LoVo (cell line): ENCODE measurements around the gene LRRC27.
"Not testable (repeated sequence)": the region's sequence is repeated elsewhere in the genome, so short reads cannot be mapped to it uniquely, and the experiment has no call there.

Experiments used
- DNase-seq: peaks from one replicate; pipeline ENCODE4 v3.0.0-alpha.2; 2016; ENCODE audit warnings: low spot score

Gene LRRC27

GRCh38 chr10:132374612-132375011, 42.6 kb downstream of the LRRC27 start:
- no peak for DNase-seq

GRCh38 chr10:132375116-132375794, 43.3 kb downstream of the LRRC27 start:
- no peak for DNase-seq

- DNase-seq = no peak
Measured at GRCh38 chr10:132375795-132376297, 43.9 kb downstream of the LRRC27 start.

DNA sequence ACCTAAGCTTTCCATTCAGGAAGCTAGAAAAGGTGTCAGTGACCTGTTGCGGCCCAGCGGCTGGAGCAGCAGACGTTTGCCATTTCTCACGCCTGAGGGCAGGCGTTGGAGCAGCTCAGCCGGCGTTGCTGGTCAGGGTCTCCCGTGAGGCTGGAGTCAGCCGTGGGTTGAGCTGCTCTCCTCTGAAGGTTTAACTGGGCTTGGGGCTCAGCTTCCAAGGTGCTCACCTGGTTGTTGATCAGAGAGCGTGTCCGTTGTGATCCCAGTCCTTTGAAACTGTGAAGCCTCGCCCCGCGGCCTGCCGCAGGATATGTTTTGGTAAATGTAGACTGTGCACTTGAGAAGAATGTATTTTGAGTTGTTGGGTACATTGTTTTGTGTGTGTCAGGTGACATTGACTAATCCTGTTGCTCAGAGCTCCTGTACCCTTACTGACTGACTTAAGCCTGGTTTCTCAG, 44.4 kb downstream of the LRRC27 start:
- DNase-seq = no peak

DNA sequence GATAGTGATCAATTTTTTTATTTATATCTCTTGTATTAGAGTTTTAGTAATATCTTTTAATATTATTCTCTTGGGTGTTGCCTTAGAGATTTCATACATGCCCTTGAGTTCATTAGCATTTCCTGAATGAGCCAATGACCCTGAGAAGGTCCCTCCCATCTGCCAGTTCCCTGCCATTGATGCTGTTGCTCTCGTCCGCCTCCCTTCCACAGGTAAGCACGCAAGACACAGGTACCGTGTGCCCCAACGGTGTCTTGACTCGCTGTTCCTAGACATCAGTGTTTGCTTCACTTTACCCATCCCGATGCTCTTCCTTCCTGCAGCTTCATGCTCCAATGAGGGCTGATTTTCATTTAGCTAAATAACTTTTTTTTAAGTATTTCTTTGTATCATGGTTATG, 45.3 kb downstream of the LRRC27 start:
- DNase-seq = no peak

DNA sequence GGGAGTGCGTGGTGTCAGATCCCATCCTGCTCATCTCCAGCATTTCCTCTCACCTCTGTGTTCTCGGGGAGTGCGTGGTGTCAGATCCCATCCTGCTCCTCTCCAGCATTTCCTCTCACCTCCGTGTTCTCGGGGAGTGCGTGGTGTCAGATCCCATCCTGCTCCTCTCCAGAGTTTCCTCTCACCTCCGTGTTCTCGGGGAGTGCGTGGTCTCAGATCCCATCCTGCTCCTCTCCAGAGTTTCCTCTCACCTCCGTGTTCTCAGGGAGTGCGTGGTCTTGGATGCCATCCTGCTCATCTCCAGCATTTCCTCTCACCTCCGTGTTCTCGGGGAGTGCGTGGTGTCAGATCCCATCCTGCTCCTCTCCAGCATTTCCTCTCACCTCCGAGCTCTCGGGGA, 47.0 kb downstream of the LRRC27 start:
- not testable (repeated sequence) for DNase-seq

- DNase-seq = not testable (repeated sequence)
Measured at GRCh38 chr10:132380986-132381385, 49.0 kb downstream of the LRRC27 start.

- no peak for DNase-seq
Measured at GRCh38 chr10:132381741-132382140, 49.7 kb downstream of the LRRC27 start.

DNA sequence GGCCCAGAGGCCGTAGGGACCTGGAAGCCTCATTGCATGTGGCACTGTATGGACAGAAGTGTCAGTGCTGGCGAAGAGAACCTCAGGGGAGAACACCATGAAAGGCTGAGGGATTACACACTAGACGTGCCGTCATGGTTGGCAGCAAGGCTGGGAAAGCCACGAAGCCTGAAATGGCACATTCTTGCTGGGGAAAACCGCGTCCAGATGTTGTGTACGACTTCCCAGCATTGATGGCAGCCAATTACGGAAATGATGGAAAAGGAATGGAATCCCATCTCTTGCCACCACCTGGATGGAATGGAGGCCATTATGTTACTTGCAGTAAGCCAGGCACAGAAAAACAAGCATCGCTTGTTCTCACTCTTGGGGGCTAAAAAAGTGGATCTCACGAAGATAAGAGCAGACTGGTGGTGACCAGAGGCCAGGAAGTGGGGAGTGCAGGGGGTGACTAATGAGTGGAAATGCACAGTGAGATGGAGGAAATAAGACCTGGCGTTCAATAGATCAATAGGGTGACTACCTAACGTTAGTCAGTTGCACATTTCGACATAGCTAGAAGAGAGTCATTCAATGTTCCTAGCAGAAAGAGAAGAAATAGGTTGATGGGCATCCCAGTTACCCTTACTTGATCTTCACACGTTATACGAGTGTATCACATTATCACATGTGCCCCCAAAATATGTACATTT, 50.4 kb downstream of the LRRC27 start:
- DNase-seq = no peak

- DNase-seq = no peak
Measured at GRCh38 chr10:132383101-132383500, 51.1 kb downstream of the LRRC27 start.

- DNase-seq = no peak
Measured at GRCh38 chr10:132383751-132384196, 51.8 kb downstream of the LRRC27 start.

DNA sequence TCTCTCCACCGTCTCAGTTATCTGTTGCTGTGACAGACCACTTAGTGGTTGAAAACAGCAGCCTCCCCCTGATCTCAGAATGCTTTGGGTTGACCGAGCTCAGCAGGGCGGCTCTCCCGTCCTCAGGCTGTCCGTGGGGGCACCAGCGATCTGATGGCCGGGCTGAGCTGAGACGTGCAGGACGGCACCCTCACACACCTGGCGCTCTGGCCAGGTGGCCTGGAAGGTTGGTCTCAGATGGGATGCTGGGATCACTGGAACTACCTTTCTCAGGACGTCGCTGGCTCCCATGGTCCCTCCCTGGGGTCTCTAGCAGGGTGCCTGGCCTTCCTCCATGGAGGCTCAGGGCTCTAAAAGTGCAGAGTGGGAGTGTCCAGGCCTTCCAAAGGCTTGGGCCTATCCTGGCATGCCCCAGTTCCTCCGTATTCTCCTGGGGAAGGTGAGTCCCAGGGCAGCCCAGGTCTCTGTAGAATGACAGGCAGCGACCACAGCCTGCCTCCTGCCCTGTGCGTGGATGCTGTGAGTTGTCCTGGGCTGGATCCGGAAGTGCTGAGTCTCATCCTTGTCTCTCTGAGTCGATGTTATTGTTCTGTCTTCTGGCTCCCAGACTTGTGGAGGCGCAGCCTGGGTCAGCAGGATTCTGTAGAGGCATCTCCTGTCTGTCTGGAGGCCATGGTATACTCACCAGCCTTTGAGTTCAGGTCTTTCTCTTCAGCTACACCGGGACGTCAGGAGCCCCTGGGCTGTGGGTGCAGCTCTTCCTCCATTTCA, 52.8 kb downstream of the LRRC27 start:
- no peak for DNase-seq

DNA sequence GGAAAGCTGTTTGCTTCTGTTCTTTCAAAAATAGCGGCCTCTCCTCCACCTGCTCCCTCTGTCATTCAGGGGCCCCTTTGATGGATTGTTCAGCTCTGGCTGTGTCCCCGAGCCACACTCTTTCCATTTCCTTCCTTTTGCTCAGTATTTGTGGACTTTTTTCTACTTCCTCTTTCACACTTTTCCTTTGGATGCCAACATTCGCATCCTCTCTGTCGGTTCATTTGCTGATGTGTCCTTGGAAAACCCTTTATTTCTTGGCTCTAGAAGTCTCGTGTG, 53.3 kb downstream of the LRRC27 start:
- no peak for DNase-seq

- DNase-seq = no peak
Measured at GRCh38 chr10:132385721-132386418, 53.9 kb downstream of the LRRC27 start.

- DNase-seq = no peak
Measured at GRCh38 chr10:132386419-132386831, 54.4 kb downstream of the LRRC27 start.

DNA sequence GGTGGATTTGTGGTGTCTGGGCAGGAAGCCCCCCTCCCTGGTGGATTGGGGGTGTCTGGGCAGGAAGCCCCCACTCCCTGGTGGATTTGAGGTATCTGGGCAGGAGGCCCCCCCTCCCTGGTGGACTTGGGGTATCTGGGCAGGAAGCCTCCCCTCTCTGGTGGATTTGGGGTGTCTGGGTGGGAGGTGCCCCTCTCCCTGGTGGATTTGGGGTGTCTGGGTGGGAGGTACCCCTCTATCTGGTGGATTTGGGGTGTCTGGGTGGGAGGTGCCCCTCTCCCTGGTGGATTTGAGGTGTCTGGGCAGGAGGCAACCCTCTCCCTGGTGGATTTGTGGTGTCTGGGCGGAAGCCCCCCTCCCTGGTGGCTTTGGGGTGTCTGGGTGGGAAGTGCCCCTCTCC, 54.9 kb downstream of the LRRC27 start:
- DNase-seq = not testable (repeated sequence)

- DNase-seq = peak; percentile 57
Measured at GRCh38 chr10:132387764-132388210, 55.8 kb downstream of the LRRC27 start.

GRCh38 chr10:132388891-132389432, 57.0 kb downstream of the LRRC27 start:
- no peak for DNase-seq

DNA sequence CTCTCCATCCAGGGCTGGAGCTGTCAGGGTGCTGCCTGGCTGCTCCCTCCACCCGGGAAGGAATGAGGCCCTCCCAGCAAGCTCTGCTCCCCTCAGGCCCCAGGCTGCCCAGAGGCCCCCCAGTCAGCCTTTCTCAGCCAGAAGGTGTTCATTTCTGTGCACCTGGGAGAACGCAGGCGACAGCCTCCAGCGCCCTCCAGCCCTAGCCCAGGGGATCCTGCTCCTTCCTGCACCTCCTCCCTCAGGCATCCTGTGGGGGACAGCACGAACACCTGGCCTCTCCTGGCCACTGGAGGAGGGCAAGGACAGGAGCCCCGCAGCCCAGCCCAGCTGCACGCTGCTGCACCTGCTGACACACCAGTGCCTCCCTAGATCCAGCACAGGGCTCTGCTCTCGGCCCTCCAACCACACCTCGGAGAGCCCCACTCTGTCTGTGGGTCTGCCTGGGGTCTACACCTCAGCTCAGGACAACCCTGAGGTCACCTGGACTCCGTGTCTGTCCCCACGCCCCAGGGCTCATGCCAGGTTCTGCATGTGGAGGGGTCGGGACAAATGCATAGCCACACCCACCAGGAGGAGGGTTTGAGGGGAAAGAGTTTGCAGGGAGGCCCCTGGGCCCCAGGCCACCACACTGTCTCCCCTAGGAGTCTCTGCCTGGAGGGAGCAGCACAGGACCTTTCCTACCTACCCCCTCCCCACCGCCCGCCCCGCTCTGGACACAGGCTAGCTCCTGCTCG, 57.6 kb downstream of the LRRC27 start:
- no peak for DNase-seq

DNA sequence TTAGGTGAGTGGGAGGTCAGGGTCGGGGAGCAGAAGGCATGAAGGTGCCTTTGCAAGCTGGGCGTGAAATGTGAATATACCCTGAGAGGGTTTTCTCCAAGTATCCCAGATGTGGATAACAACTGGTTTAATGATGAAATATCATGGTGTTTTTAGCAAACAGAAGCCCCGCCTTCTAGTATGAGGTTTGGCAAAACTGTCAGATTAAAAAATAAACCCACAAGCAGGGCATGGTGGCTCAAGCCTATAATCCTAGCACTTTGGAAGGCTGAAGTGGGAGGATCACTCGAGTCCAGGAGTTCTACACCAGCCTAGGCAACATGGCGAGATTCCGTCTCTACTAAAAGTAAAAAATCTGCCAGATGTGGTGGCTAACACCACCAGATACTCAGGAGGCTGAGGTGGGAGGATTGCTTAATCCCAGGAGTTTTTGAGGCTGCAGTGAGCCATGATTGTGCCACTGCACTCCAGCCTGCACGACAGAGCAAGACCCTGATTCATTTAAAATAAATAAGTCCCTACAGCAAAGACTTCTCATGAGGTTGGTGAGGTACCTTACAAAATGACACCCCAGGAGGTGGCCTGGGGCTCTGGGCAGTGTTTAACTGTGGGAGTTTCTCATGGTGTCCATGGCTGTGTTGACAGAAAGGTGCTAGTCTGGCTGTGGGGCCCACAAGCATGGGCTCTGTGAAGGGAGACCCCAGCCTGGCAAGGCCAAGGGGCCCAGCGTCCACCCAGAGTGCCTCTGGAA, 58.4 kb downstream of the LRRC27 start:
- DNase-seq = no peak
